Measurements from ENCODE around the gene FHOD3. TPM values are rescaled to one million over a fixed set of nuclear protein-coding genes. Genes with fewer than 3 reads are reported as not detected.

Gene FHOD3
- total RNA-seq, 1 experiment from 2014 or later, result 22.7 TPM

DNA sequence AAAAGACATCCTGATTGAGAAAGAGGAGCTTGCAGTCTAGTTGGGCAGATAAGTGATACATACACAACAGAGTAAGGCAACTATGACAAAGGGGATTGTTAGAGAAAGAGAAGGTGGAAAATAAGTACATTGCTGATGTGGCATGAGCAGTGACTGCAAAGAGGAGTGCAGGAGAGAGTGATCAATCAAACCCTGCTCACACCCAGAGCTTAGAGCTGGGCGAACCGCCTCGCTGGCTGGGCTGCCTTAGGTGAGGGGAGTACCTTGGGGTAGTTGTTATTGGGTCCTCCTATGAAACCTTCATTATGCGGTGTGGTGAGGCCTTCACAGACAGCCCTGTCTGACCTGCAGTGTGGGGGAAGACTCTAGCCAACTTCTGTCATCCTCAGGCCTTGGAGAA is 161.7 kb downstream of the FHOD3 start:
- no peaks in the 10 kb centered on the region for H3K27me3 ChIP-seq (ENCODE audit: control insufficient read depth, insufficient read depth, low read length)
- in situ Hi-C loops (cut with HindIII; ENCODE audit: low pct_unique_long_range_greater_than_20kb, low sequenced_read_pairs) (no loop called here), intact Hi-C loops (cut with micrococcal nuclease; ENCODE audit: unreplicated experiment) (no loop called here)
- H3K9me3 ChIP-seq (ENCODE audit: control insufficient read depth, insufficient read depth, low read depth, low read length), result no peaks in the 10 kb centered on the region
- DNase-seq (ENCODE audit: low read depth, low spot score) (no peak), ATAC-seq (no peak)
- no peaks in the 10 kb centered on the region for H3K36me3 ChIP-seq (ENCODE audit: control insufficient read depth, insufficient read depth, low read length)
- TF ChIP-seq POLR2AphosphoS5 (IDR thresholded peaks at IDR 0.05; ENCODE audit: low read depth, low read length), result no peak
- TF ChIP-seq, protein P1, sequence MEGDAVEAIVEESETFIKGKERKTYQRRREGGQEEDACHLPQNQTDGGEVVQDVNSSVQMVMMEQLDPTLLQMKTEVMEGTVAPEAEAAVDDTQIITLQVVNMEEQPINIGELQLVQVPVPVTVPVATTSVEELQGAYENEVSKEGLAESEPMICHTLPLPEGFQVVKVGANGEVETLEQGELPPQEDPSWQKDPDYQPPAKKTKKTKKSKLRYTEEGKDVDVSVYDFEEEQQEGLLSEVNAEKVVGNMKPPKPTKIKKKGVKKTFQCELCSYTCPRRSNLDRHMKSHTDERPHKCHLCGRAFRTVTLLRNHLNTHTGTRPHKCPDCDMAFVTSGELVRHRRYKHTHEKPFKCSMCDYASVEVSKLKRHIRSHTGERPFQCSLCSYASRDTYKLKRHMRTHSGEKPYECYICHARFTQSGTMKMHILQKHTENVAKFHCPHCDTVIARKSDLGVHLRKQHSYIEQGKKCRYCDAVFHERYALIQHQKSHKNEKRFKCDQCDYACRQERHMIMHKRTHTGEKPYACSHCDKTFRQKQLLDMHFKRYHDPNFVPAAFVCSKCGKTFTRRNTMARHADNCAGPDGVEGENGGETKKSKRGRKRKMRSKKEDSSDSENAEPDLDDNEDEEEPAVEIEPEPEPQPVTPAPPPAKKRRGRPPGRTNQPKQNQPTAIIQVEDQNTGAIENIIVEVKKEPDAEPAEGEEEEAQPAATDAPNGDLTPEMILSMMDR (IDR thresholded peaks at IDR 0.05), result no peak
- no peak for TF ChIP-seq SIN3A (IDR thresholded peaks at IDR 0.05; ENCODE audit: borderline replicate concordance, insufficient read depth, low read depth, low read length)
- TF ChIP-seq TCF7L2 (IDR thresholded peaks at IDR 0.05; ENCODE audit: low read depth, low read length), result no peak
- TF ChIP-seq, protein P2, sequence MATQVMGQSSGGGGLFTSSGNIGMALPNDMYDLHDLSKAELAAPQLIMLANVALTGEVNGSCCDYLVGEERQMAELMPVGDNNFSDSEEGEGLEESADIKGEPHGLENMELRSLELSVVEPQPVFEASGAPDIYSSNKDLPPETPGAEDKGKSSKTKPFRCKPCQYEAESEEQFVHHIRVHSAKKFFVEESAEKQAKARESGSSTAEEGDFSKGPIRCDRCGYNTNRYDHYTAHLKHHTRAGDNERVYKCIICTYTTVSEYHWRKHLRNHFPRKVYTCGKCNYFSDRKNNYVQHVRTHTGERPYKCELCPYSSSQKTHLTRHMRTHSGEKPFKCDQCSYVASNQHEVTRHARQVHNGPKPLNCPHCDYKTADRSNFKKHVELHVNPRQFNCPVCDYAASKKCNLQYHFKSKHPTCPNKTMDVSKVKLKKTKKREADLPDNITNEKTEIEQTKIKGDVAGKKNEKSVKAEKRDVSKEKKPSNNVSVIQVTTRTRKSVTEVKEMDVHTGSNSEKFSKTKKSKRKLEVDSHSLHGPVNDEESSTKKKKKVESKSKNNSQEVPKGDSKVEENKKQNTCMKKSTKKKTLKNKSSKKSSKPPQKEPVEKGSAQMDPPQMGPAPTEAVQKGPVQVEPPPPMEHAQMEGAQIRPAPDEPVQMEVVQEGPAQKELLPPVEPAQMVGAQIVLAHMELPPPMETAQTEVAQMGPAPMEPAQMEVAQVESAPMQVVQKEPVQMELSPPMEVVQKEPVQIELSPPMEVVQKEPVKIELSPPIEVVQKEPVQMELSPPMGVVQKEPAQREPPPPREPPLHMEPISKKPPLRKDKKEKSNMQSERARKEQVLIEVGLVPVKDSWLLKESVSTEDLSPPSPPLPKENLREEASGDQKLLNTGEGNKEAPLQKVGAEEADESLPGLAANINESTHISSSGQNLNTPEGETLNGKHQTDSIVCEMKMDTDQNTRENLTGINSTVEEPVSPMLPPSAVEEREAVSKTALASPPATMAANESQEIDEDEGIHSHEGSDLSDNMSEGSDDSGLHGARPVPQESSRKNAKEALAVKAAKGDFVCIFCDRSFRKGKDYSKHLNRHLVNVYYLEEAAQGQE (IDR thresholded peaks at IDR 0.05; ENCODE audit: insufficient read depth in 1 of 2, low read depth in 2 of 2, low read length in 1 of 2), result no peak
- peaks cover 24% of the 10 kb centered on the region for H3K4me1 ChIP-seq (ENCODE audit: control insufficient read depth, insufficient read depth, low read length)
- ChIA-PET CTCF (no interaction called here), POLR2A (no interaction called here)
- BruUV-seq (replicated peaks), result no TSS peak
- H3K27ac ChIP-seq (ENCODE audit: low read length), result peak overlapping the region; percentile 29; the same call in 1 of the 2 replicates
- no peak overlapping the region for H3K4me3 ChIP-seq (ENCODE audit: low read depth in 2 of 2, low read length in 2 of 2)

DNA sequence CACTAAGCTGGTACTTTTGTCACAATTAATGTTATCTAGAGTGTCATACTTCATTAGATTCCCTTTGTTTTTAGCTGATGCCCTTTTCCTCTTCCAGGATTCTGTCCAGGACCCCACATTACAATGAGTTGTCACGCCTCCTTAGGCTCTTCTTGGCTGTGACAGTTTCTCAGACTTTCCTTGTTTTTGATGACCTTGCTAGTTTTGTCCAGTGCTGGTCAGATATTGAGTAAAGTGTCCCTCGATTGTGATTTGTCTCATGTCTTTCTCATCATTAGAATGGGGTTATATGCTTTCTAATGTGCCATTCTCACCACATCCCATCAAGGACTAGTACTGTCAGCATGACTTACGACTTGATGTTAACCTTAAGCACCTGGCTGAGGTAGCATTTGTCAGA is 162.3 kb downstream of the FHOD3 start:
- no peaks in the 10 kb centered on the region for H3K27me3 ChIP-seq (ENCODE audit: control insufficient read depth, insufficient read depth, low read length)
- BruUV-seq (replicated peaks), result no TSS peak
- no peak overlapping the region for H3K4me3 ChIP-seq (ENCODE audit: low read depth in 2 of 2, low read length in 2 of 2)
- ChIA-PET CTCF (no interaction called here), POLR2A (no interaction called here)
- peaks cover 24% of the 10 kb centered on the region for H3K4me1 ChIP-seq (ENCODE audit: control insufficient read depth, insufficient read depth, low read length)
- TF ChIP-seq, protein P2 (IDR thresholded peaks at IDR 0.05; ENCODE audit: insufficient read depth in 1 of 2, low read depth in 2 of 2, low read length in 1 of 2), result no peak
- TF ChIP-seq SIN3A (IDR thresholded peaks at IDR 0.05; ENCODE audit: borderline replicate concordance, insufficient read depth, low read depth, low read length) (no peak), TCF7L2 (IDR thresholded peaks at IDR 0.05; ENCODE audit: low read depth, low read length) (no peak), POLR2AphosphoS5 (IDR thresholded peaks at IDR 0.05; ENCODE audit: low read depth, low read length) (no peak)
- TF ChIP-seq, protein P1 (IDR thresholded peaks at IDR 0.05), result no peak
- no peaks in the 10 kb centered on the region for H3K9me3 ChIP-seq (ENCODE audit: control insufficient read depth, insufficient read depth, low read depth, low read length)
- in situ Hi-C loops (cut with HindIII; ENCODE audit: low pct_unique_long_range_greater_than_20kb, low sequenced_read_pairs), result no loop called here
- no peak for DNase-seq (ENCODE audit: low read depth, low spot score)
- H3K27ac ChIP-seq (ENCODE audit: low read length), result peak overlapping the region; percentile 39; the same call in 1 of the 2 replicates
- intact Hi-C loops (cut with micrococcal nuclease; ENCODE audit: unreplicated experiment), result no loop called here
- ATAC-seq, result no peak
- no peaks in the 10 kb centered on the region for H3K36me3 ChIP-seq (ENCODE audit: control insufficient read depth, insufficient read depth, low read length)

All from Panc1 (cell line).